GM12878 (cell line): Measurements from ENCODE around the gene PRDX3. TPM values are rescaled to one million over a fixed set of nuclear protein-coding genes. Genes with fewer than 3 reads are reported as not detected.

Source experiments
- ATAC-seq: fragments of 200-7000 bp; cut with Tn5 transposase; 3 replicates; pipeline ENCODE4 v1.9.1; 2020; ENCODE audit warnings: mild to moderate bottlenecking, moderate library complexity
- BruUV-seq: library from RNA; stranded (reverse); fragments of 400-500 nt; replicated peaks from 2 replicates; lab custom pipeline; 2021; lab: Mats Ljungman, UMichigan
- CTCF ChIA-PET: fragments of 300-600 bp; sonication (Branson Sonifier 250); formaldehyde crosslinking; extraction: SDS; loops from one replicate; lab custom pipeline; 2021; ENCODE audit warnings: inconsistent platforms; lab: Yijun Ruan, JAX
- POLR2A ChIA-PET: fragments of 350-600 bp; formaldehyde crosslinking; extraction: SDS; loops from one replicate; lab custom pipeline; 2021; ENCODE audit warnings: inconsistent platforms; lab: Charles Lee
- RAD21 ChIA-PET: fragments of 300-600 bp; sonication (Branson Sonifier 250); formaldehyde crosslinking; loops from one replicate; lab custom pipeline; 2023; ENCODE audit warnings: antibody characterized with exemption; ENCODE audit not compliant: unreplicated experiment; lab: Charles Lee
- SMC1A ChIA-PET: fragments of 300-600 bp; sonication (Branson Sonifier 250); formaldehyde crosslinking; loops from one replicate; lab custom pipeline; 2023; ENCODE audit not compliant: unreplicated experiment, uncharacterized antibody; lab: Charles Lee
- DNase-seq: peaks from one replicate; pipeline ENCODE4 v3.0.0-alpha.2; 2011; ENCODE audit warnings: low read depth, low spot score
- FAIRE-seq: peaks from 3 replicates; lab custom pipeline; 2011; peaks lifted over from hg19 to GRCh38; lab: Jason Lieb, UNC
- H2AFZ ChIP-seq: 2 replicates; pipeline ENCODE4 v1.6.0; 2011; ENCODE audit warnings: low read depth, low read length, control low read depth; ENCODE audit not compliant: control insufficient read depth
- H3K27ac ChIP-seq: 2 replicates; pipeline ENCODE4 v1.5.1; 2011; ENCODE audit warnings: control low read depth; ENCODE audit not compliant: control insufficient read depth, insufficient read depth
- H3K27me3 ChIP-seq, 2 experiments: replicated peaks in 1 of 2; 2 replicates each; pipeline versions ENCODE4 v1.6.0 to v1.6.1; 2011; ENCODE audit warnings: low read length in 1 of 2; ENCODE audit not compliant: control insufficient read depth in 2 of 2, insufficient read depth in 2 of 2
- H3K36me3 ChIP-seq, 2 experiments: 2 replicates each; pipeline ENCODE4 v1.5.1; 2011; ENCODE audit warnings: low read length in 1 of 2; ENCODE audit not compliant: control insufficient read depth in 2 of 2, insufficient read depth in 2 of 2
- H3K4me1 ChIP-seq: 2 replicates; pipeline ENCODE4 v1.6.1; 2011; ENCODE audit warnings: mild to moderate bottlenecking, low read length, moderate library complexity, mixed read lengths; ENCODE audit not compliant: control insufficient read depth, insufficient read depth
- H3K4me2 ChIP-seq: 2 replicates; pipeline ENCODE4 v1.6.0; 2011; ENCODE audit warnings: control low read depth; ENCODE audit not compliant: control insufficient read depth, insufficient read depth
- H3K4me3 ChIP-seq: fragments of 200-600 bp; sonication (generic); 2 replicates; pipeline ENCODE4 v1.5.1; 2016
- H3K79me2 ChIP-seq: 2 replicates; pipeline ENCODE4 v1.6.0; 2011; ENCODE audit warnings: low read length; ENCODE audit not compliant: control insufficient read depth, insufficient read depth
- H3K9ac ChIP-seq: 2 replicates; pipeline ENCODE4 v1.8.0; 2011; ENCODE audit warnings: low read length, control low read depth, mixed read lengths; ENCODE audit not compliant: control insufficient read depth, insufficient read depth
- H3K9me3 ChIP-seq: replicated peaks from 3 replicates; pipeline ENCODE4 v1.5.1; 2011; ENCODE audit warnings: mild to moderate bottlenecking, low read length; ENCODE audit not compliant: control insufficient read depth, insufficient read depth
- H4K20me1 ChIP-seq: 2 replicates; pipeline ENCODE4 v1.6.0; 2011; ENCODE audit not compliant: control insufficient read depth, insufficient read depth
- BACH1 ChIP-seq: fragments of 450-650 bp; IDR thresholded peaks from 2 replicates; pipeline ENCODE4 v1.6.1; 2017; ENCODE audit warnings: mild to moderate bottlenecking, borderline replicate concordance
- BRCA1 ChIP-seq: IDR thresholded peaks from 2 replicates; pipeline ENCODE4 v1.6.1; 2011; ENCODE audit warnings: low read depth, low read length, improper control_type of control experiment
- CREM ChIP-seq: IDR thresholded peaks from 2 replicates; pipeline ENCODE4 v1.6.1; 2014; ENCODE audit warnings: antibody characterized with exemption, low read depth
- EGR1 ChIP-seq, 2 experiments: IDR thresholded peaks; 1 replicate in 1 of 2; 2 replicates in 1 of 2; pipeline ENCODE4 v1.6.1; 2011 to 2012; ENCODE audit warnings: low read depth in 2 of 2, low read length in 2 of 2, borderline replicate concordance in 1 of 2, mild to moderate bottlenecking in 1 of 2, moderate library complexity in 1 of 2
- GABPA ChIP-seq: IDR thresholded peaks from 2 replicates; pipeline ENCODE4 v1.6.1; 2014; ENCODE audit warnings: antibody characterized with exemption, low read depth, mild to moderate bottlenecking, inconsistent platforms
- HDAC2 ChIP-seq: fragments of 200-600 bp; sonication (generic); IDR thresholded peaks from 2 replicates; pipeline ENCODE4 v1.6.1; 2017
- JUND ChIP-seq: IDR thresholded peaks from 2 replicates; pipeline ENCODE4 v1.6.1; 2012; ENCODE audit warnings: low read depth, mild to moderate bottlenecking, low read length, improper control_type of control experiment, moderate library complexity
- KAT2A ChIP-seq: conservative IDR thresholded peaks from 2 replicates; pipeline ENCODE4 v1.6.1; 2011; ENCODE audit warnings: low read depth, low read length; ENCODE audit not compliant: control insufficient read depth
- NFYB ChIP-seq: IDR thresholded peaks from 2 replicates; pipeline ENCODE4 v1.6.1; 2011; ENCODE audit warnings: low read depth, mild to moderate bottlenecking, low read length, improper control_type of control experiment, moderate library complexity; ENCODE audit not compliant: insufficient read depth
- NRF1 ChIP-seq: conservative IDR thresholded peaks from 2 replicates; pipeline ENCODE4 v1.6.1; 2011; ENCODE audit warnings: mild to moderate bottlenecking, low read depth, low read length, improper control_type of control experiment
- RELA ChIP-seq: fragments of 450-650 bp; IDR thresholded peaks from 2 replicates; pipeline ENCODE4 v1.8.0; 2014; ENCODE audit warnings: borderline replicate concordance; ENCODE audit not compliant: partially characterized antibody
- SMARCA5 ChIP-seq: fragments of 450-650 bp; IDR thresholded peaks from 2 replicates; pipeline ENCODE4 v1.6.1; 2017; ENCODE audit warnings: mild to moderate bottlenecking
- SUZ12 ChIP-seq: fragments of 200-600 bp; sonication (generic); IDR thresholded peaks from one replicate; pipeline ENCODE4 v1.6.1; 2018; ENCODE audit warnings: antibody characterized with exemption, mild to moderate bottlenecking; ENCODE audit not compliant: unreplicated experiment
- TARDBP ChIP-seq: IDR thresholded peaks from 2 replicates; pipeline ENCODE4 v1.6.1; 2016; ENCODE audit warnings: borderline replicate concordance
- ZBED1 ChIP-seq: IDR thresholded peaks from 2 replicates; pipeline ENCODE4 v1.6.1; 2016; ENCODE audit warnings: borderline replicate concordance
- WGBS: methylation state at CpG from one replicate; pipeline ENCODE4 v1.1.6; 2016; ENCODE audit warnings: low lambda C conversion rate; ENCODE audit not compliant: insufficient replicate concordance, insufficient coverage; ENCODE audit errors: missing lambda C conversion rate; 5-methylcytosine and 5-hydroxymethylcytosine counted together
- in situ Hi-C: fragments of 300-500 bp; cut with MboI; formaldehyde crosslinking; loops from 9 replicates; pipeline ENCODE4 v1.14.3; 2018; ENCODE audit warnings: mixed read lengths
- intact Hi-C: fragments of 100-400 bp; cut with micrococcal nuclease; formaldehyde crosslinking; loops from one replicate; pipeline ENCODE4 v1.14.2; 2022; ENCODE audit not compliant: unreplicated experiment
- polyA plus RNA-seq, 11 experiments: library from polyadenylated mRNA; depleted of rRNA in 4 of 11; unstranded in 6 of 11; stranded (reverse) in 5 of 11; fragments of >200 nt; fragmentation: Nextera tagmentation in 4 of 11; fragmentation: Illumina TruSeq in 1 of 11; extraction: Ambion mirVana in 4 of 11; extraction: Trizol in 1 of 11; gene quantifications; 1 replicate in 1 of 11; 2 replicates in 10 of 11; pipeline versions ENCODE4 v1.2.1 to v1.2.3, GENCODE V29; 2011 to 2016; ENCODE audit warnings: inconsistent platforms in 2 of 11, missing spikeins in 2 of 11, low read depth in 1 of 11
- total RNA-seq, 4 experiments: library from RNA; depleted of rRNA in 3 of 4; stranded (reverse); fragments of >200 nt in 3 of 4; fragmentation: Illumina TruSeq in 1 of 4; extraction: Trizol in 1 of 4; gene quantifications; 2 replicates each; pipeline versions ENCODE4 v1.2.1 to v1.2.3, GENCODE V29; 2013 to 2021
- TF ChIP-seq, protein P1 (sequence below): fragments of 450-650 bp; IDR thresholded peaks from 2 replicates; pipeline ENCODE4 v1.6.1; 2017; ENCODE audit warnings: mild to moderate bottlenecking, moderate library complexity
- TF ChIP-seq, protein P2 (sequence below): fragments of 450-650 bp; IDR thresholded peaks from 2 replicates; pipeline ENCODE4 v1.6.1; 2017; ENCODE audit warnings: mild to moderate bottlenecking, moderate library complexity

Gene PRDX3
- total and polyA plus RNA-seq, 10 of the 15 experiments (the other 5 are each of a cell fraction or from before 2014, with no cell fraction given), result 195 to 1,431 (median 398) TPM

DNA sequence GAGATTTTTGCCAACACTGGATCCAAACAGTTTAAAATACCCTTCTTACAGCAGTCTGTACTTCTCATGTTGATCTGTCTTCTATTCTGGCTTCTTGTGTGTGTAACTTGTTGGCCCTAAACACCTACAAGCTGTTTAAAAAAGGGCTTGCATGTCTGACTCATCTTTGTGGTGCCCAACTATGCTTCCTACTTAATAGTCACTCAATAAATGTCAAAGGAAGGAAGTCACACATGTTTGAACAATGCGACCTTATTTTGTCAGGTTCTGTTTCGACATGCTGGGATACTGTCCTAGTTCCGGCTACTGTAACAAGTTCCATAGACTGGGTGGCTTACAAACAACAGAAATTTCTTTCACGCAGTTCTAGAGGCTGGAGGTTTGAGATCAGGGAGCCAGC lies 19.3 kb upstream of the PRDX3 start:
- Histone ChIP-seq H3K27ac (no peak overlapping the region), H4K20me1 (no peaks in the 10 kb centered on the region), H3K4me1 (no peaks in the 10 kb centered on the region), H3K4me2 (no peak overlapping the region), H3K79me2 (no peaks in the 10 kb centered on the region), H2AFZ (no peak overlapping the region), H3K9ac (no peak overlapping the region), H3K36me3 (no peaks in the 10 kb centered on the region), H3K9me3 (no peaks in the 10 kb centered on the region), H3K4me3 (no peak overlapping the region), H3K27me3 (no peaks in the 10 kb centered on the region)
- TF ChIP-seq BRCA1 (no peak), SMARCA5 (no peak), GABPA (no peak), JUND (no peak), SUZ12 (no peak), BACH1 (no peak), RELA (no peak), KAT2A (no peak), TARDBP (no peak), HDAC2 (no peak), ZBED1 (no peak), NRF1 (no peak), EGR1 (IDR thresholded peaks at IDR 0.05; ENCODE audit: borderline replicate concordance in 1 of 2, low read depth in 2 of 2, low read length in 2 of 2) (no peak), NFYB (no peak), CREM (no peak)
- TF ChIP-seq, protein P1, sequence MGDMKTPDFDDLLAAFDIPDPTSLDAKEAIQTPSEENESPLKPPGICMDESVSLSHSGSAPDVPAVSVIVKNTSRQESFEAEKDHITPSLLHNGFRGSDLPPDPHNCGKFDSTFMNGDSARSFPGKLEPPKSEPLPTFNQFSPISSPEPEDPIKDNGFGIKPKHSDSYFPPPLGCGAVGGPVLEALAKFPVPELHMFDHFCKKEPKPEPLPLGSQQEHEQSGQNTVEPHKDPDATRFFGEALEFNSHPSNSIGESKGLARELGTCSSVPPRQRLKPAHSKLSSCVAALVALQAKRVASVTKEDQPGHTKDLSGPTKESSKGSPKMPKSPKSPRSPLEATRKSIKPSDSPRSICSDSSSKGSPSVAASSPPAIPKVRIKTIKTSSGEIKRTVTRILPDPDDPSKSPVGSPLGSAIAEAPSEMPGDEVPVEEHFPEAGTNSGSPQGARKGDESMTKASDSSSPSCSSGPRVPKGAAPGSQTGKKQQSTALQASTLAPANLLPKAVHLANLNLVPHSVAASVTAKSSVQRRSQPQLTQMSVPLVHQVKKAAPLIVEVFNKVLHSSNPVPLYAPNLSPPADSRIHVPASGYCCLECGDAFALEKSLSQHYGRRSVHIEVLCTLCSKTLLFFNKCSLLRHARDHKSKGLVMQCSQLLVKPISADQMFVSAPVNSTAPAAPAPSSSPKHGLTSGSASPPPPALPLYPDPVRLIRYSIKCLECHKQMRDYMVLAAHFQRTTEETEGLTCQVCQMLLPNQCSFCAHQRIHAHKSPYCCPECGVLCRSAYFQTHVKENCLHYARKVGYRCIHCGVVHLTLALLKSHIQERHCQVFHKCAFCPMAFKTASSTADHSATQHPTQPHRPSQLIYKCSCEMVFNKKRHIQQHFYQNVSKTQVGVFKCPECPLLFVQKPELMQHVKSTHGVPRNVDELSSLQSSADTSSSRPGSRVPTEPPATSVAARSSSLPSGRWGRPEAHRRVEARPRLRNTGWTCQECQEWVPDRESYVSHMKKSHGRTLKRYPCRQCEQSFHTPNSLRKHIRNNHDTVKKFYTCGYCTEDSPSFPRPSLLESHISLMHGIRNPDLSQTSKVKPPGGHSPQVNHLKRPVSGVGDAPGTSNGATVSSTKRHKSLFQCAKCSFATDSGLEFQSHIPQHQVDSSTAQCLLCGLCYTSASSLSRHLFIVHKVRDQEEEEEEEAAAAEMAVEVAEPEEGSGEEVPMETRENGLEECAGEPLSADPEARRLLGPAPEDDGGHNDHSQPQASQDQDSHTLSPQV, result no peak
- TF ChIP-seq, protein P2, sequence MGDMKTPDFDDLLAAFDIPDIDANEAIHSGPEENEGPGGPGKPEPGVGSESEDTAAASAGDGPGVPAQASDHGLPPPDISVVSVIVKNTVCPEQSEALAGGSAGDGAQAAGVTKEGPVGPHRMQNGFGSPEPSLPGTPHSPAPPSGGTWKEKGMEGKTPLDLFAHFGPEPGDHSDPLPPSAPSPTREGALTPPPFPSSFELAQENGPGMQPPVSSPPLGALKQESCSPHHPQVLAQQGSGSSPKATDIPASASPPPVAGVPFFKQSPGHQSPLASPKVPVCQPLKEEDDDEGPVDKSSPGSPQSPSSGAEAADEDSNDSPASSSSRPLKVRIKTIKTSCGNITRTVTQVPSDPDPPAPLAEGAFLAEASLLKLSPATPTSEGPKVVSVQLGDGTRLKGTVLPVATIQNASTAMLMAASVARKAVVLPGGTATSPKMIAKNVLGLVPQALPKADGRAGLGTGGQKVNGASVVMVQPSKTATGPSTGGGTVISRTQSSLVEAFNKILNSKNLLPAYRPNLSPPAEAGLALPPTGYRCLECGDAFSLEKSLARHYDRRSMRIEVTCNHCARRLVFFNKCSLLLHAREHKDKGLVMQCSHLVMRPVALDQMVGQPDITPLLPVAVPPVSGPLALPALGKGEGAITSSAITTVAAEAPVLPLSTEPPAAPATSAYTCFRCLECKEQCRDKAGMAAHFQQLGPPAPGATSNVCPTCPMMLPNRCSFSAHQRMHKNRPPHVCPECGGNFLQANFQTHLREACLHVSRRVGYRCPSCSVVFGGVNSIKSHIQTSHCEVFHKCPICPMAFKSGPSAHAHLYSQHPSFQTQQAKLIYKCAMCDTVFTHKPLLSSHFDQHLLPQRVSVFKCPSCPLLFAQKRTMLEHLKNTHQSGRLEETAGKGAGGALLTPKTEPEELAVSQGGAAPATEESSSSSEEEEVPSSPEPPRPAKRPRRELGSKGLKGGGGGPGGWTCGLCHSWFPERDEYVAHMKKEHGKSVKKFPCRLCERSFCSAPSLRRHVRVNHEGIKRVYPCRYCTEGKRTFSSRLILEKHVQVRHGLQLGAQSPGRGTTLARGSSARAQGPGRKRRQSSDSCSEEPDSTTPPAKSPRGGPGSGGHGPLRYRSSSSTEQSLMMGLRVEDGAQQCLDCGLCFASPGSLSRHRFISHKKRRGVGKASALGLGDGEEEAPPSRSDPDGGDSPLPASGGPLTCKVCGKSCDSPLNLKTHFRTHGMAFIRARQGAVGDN, result no peak
- ChIA-PET SMC1A (interaction anchor here (0.6 to 3.0 kb wide), 24 partner anchors 8 to 629 kb away, joined by 3 to 30 read pairs (median 4); partner anchors contain the start of gene GRK5), RAD21 (interaction anchor here (0.6 to 3.1 kb wide), 15 partner anchors 8 to 292 kb away, joined by 3 to 29 read pairs (median 5); partner anchors contain the start of genes GRK5 and PRDX3), POLR2A (no interaction called here), CTCF (interaction anchor here (0.6 to 7.4 kb wide), 47 partner anchors 8 to 629 kb away, joined by 3 to 89 read pairs (median 6); partner anchors contain the start of genes CACUL1, GRK5, NANOS1 and PRDX3)
- no TSS peak for BruUV-seq
- FAIRE-seq (no peak), ATAC-seq (no peak), DNase-seq (no peak)
- in situ Hi-C loops, result loop anchor here (5.0 to 25.0 kb wide), 2 partner anchors 219 to 636 kb away; no protein-coding TSS in a partner anchor
- intact Hi-C loops, result no loop called here
- 56% methylated on average over 4 of the region's 4 CpGs for WGBS
